HEK293 (cell line): ENCODE data around the gene EVA1C.

Source experiments
- CTCF ChIA-PET: fragments of 350-600 bp; formaldehyde crosslinking; extraction: SDS; loops from one replicate; lab custom pipeline; 2021; ENCODE audit warnings: antibody characterized with exemption; lab: Yijun Ruan, JAX
- POLR2A ChIA-PET: fragments of 300-600 bp; formaldehyde crosslinking; extraction: SDS; loops from one replicate; lab custom pipeline; 2020; ENCODE audit warnings: antibody characterized with exemption, inconsistent platforms; lab: Yijun Ruan, JAX
- H3K27ac ChIP-seq: fragments of 200-500 bp; sonication (Bioruptor generic); 2 replicates; pipeline ENCODE4 v1.5.1; 2014; ENCODE audit warnings: low read depth, low read length, control low read depth, inconsistent platforms; ENCODE audit errors: extremely low read depth
- H3K36me3 ChIP-seq, 2 experiments: fragments of 200-500 bp in 1 of 2; sonication (Bioruptor generic) in 1 of 2; 1 replicate in 1 of 2; 2 replicates in 1 of 2; pipeline ENCODE4 v1.5.1; 2014 to 2017; ENCODE audit warnings: inconsistent platforms in 2 of 2, low read length in 2 of 2; ENCODE audit not compliant: control insufficient read depth in 2 of 2, insufficient read depth in 1 of 2
- H3K4me1 ChIP-seq: fragments of 200-500 bp; sonication (Bioruptor generic); 2 replicates; pipeline ENCODE4 v1.5.1; 2014; ENCODE audit warnings: mild to moderate bottlenecking, low read length, inconsistent platforms; ENCODE audit not compliant: control insufficient read depth, insufficient read depth
- H3K4me3 ChIP-seq: 2 replicates; pipeline ENCODE4 v1.5.1; 2011; ENCODE audit warnings: low read depth, mild to moderate bottlenecking, control low read depth, low read length, moderate library complexity
- H3K9me3 ChIP-seq: fragments of 200-500 bp; sonication (Bioruptor generic); 2 replicates; pipeline ENCODE4 v1.5.1; 2014; ENCODE audit warnings: low read depth, low read length, inconsistent platforms; ENCODE audit not compliant: control insufficient read depth, insufficient read depth
- EGR2 ChIP-seq: fragments of 450-650 bp; formaldehyde crosslinking; IDR thresholded peaks from 2 replicates; pipeline ENCODE4 v1.5.1; 2016; ENCODE audit warnings: low read depth, missing biosample characterization, missing genetic modification characterization
- KLF16 ChIP-seq: fragments of 450-650 bp; formaldehyde crosslinking; IDR thresholded peaks from 2 replicates; pipeline ENCODE4 v1.5.1; 2017; ENCODE audit warnings: missing biosample characterization, missing genetic modification characterization
- SCRT2 ChIP-seq: fragments of 450-650 bp; formaldehyde crosslinking; IDR thresholded peaks from 2 replicates; pipeline ENCODE4 v1.5.1; 2016; ENCODE audit warnings: missing biosample characterization, missing genetic modification characterization
- SETDB1 ChIP-seq: IDR thresholded peaks from one replicate; pipeline ENCODE4 v1.6.1; 2017; ENCODE audit warnings: mild to moderate bottlenecking, low read length, moderate library complexity, mixed read lengths; ENCODE audit not compliant: insufficient read length
- SP3 ChIP-seq: fragments of 450-650 bp; formaldehyde crosslinking; IDR thresholded peaks from 2 replicates; pipeline ENCODE4 v1.5.1; 2016; ENCODE audit warnings: missing biosample characterization, missing genetic modification characterization
- ZFP69B ChIP-seq: fragments of 450-650 bp; formaldehyde crosslinking; IDR thresholded peaks from 2 replicates; pipeline ENCODE4 v1.5.1; 2016; ENCODE audit warnings: missing biosample characterization, missing genetic modification characterization
- ZNF112 ChIP-seq: fragments of 450-650 bp; formaldehyde crosslinking; IDR thresholded peaks from 2 replicates; pipeline ENCODE4 v1.5.0; 2017; ENCODE audit warnings: missing biosample characterization, missing genetic modification characterization
- ZNF157 ChIP-seq: fragments of 450-650 bp; formaldehyde crosslinking; IDR thresholded peaks from 2 replicates; pipeline ENCODE4 v1.5.1; 2016; ENCODE audit warnings: missing biosample characterization, missing genetic modification characterization
- ZNF274 ChIP-seq, 2 experiments: fragments of 200-500 bp in 1 of 2; fragments of 450-650 bp in 1 of 2; sonication (Bioruptor generic) in 1 of 2; formaldehyde crosslinking in 1 of 2; IDR thresholded peaks; 2 replicates each; pipeline versions ENCODE4 v1.5.1 to v1.6.1; 2014 to 2016; ENCODE audit warnings: borderline replicate concordance in 1 of 2, inconsistent platforms in 1 of 2, low read length in 1 of 2, missing biosample characterization in 1 of 2, missing genetic modification characterization in 1 of 2
- ZNF350 ChIP-seq: fragments of 450-650 bp; formaldehyde crosslinking; IDR thresholded peaks from 2 replicates; pipeline ENCODE4 v1.5.0; 2017; ENCODE audit warnings: missing biosample characterization, mild to moderate bottlenecking, missing genetic modification characterization
- ZNF423 ChIP-seq: fragments of 450-650 bp; formaldehyde crosslinking; IDR thresholded peaks from 2 replicates; pipeline ENCODE4 v1.5.1; 2016; ENCODE audit warnings: missing biosample characterization, missing genetic modification characterization
- ZNF530 ChIP-seq: fragments of 450-650 bp; formaldehyde crosslinking; IDR thresholded peaks from 2 replicates; pipeline ENCODE4 v1.5.1; 2016; ENCODE audit warnings: low read depth, missing biosample characterization, missing genetic modification characterization
- ZNF571 ChIP-seq: fragments of 450-650 bp; formaldehyde crosslinking; IDR thresholded peaks from 2 replicates; pipeline ENCODE4 v1.5.0; 2017; ENCODE audit warnings: missing biosample characterization, missing genetic modification characterization
- ZNF596 ChIP-seq: fragments of 450-650 bp; IDR thresholded peaks from 2 replicates; pipeline ENCODE4 v1.5.0; 2018; ENCODE audit warnings: missing biosample characterization, mild to moderate bottlenecking, missing genetic modification characterization, moderate library complexity
- ZNF670 ChIP-seq: fragments of 450-650 bp; formaldehyde crosslinking; IDR thresholded peaks from 2 replicates; pipeline ENCODE4 v1.5.1; 2016; ENCODE audit warnings: missing biosample characterization, missing genetic modification characterization, low read depth
- ZNF76 ChIP-seq: fragments of 450-650 bp; formaldehyde crosslinking; IDR thresholded peaks from 2 replicates; pipeline ENCODE4; 2016; ENCODE audit warnings: low read depth, missing biosample characterization, missing genetic modification characterization, borderline replicate concordance
- ZNF777 ChIP-seq: fragments of 450-650 bp; formaldehyde crosslinking; IDR thresholded peaks from 2 replicates; pipeline ENCODE4 v1.5.1; 2017; ENCODE audit warnings: missing biosample characterization, missing genetic modification characterization, borderline replicate concordance
- ZNF791 ChIP-seq: fragments of 450-650 bp; formaldehyde crosslinking; IDR thresholded peaks from 2 replicates; pipeline ENCODE4 v1.5.1; 2016; ENCODE audit warnings: missing biosample characterization, missing genetic modification characterization
- ZNF830 ChIP-seq: fragments of 450-650 bp; IDR thresholded peaks from 2 replicates; pipeline ENCODE4 v1.5.0; 2018; ENCODE audit warnings: missing biosample characterization, missing genetic modification characterization, low read depth, mild to moderate bottlenecking, moderate library complexity
- TF ChIP-seq, protein P1 (sequence below): IDR thresholded peaks from 2 replicates; pipeline ENCODE4 v1.6.1; 2011; ENCODE audit warnings: mild to moderate bottlenecking, low read depth, low read length, borderline replicate concordance
- TF ChIP-seq, protein P2 (sequence below): fragments of 450-650 bp; formaldehyde crosslinking; optimal IDR thresholded peaks from 2 replicates; pipeline ENCODE3; 2016; ENCODE audit warnings: missing biosample characterization, mild to moderate bottlenecking, missing genetic modification characterization
- TF ChIP-seq, protein P3 (sequence below): fragments of 450-650 bp; IDR thresholded peaks from 2 replicates; pipeline ENCODE4 v1.5.1; 2018; ENCODE audit warnings: missing biosample characterization, missing genetic modification characterization
- TF ChIP-seq, protein P4 (sequence below): fragments of 450-650 bp; formaldehyde crosslinking; IDR thresholded peaks from 2 replicates; pipeline ENCODE4 v1.5.1; 2016; ENCODE audit warnings: missing biosample characterization, missing genetic modification characterization
- TF ChIP-seq, protein P5 (sequence below): fragments of 450-650 bp; formaldehyde crosslinking; IDR thresholded peaks from 2 replicates; pipeline ENCODE4 v1.5.1; 2017; ENCODE audit warnings: missing biosample characterization, mild to moderate bottlenecking, missing genetic modification characterization, moderate library complexity

EVA1C gene

DNA sequence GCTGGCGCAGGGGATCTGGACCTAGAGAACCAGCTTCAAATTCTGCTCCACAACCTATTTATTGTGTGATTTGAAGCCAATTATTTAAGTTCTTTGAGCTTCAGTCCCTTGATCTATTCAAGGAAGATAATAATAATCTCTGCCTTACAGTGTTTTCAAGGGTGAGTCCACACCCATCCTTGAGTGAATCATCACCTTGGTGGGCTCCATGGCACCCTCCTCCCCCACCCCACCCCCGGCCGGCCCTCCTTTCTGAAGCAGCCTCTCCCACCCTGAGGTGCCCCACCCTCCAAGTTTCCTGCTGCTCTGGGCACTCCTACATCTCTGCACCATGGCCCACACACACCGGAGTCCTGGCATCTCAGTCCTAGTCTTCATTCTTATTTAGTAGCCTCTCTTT is 134.5 kb downstream of the EVA1C start:
- CTCF ChIA-PET: interaction anchor here (0.8 kb wide), 1 partner anchor 54 kb away, joined by 3 read pairs; no protein-coding TSS in a partner anchor

DNA sequence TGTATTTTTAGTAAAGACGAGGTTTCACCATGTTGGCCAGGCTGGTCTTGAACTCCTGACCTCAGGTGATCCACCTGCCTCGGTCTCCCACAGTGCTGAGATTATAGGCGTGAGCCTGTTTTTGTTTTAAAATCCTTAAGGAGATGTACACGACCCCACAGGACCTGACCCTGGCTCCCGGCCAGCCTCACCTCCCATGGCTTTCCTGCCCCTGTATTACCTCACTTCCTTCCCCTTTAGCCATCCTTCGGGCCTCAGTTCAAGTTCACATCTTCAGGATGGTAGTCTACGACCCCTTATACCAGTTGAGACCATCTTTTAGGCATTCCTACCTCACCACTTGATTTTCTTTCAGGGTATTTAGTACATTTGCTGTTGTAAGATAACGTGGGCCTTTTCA is 136.5 kb downstream of the EVA1C start:
- ChIA-PET POLR2A (no interaction called here), CTCF (interaction anchor here (1.9 kb wide), 1 partner anchor 20 kb away, joined by 6 read pairs; no protein-coding TSS in a partner anchor)

More for the DNA sequence above, 134.5 kb downstream of the EVA1C start:
- Histone ChIP-seq H3K27ac (no peak overlapping the region), H3K4me1 (no peaks in the 10 kb centered on the region), H3K4me3 (no peak overlapping the region), H3K9me3 (no peaks in the 10 kb centered on the region)
- TF ChIP-seq EGR2 (tag by site-specific recombination): 0 out of 2 replicates have a peak, but pooled peaks have one; percentile 22
- TF ChIP-seq ZNF76 (tag by site-specific recombination): no peak
- no peak for TF ChIP-seq KLF16 (tag by site-specific recombination)
- no peak for TF ChIP-seq ZNF157
- TF ChIP-seq, all 188 proteins: peak for 1
- H3K36me3 ChIP-seq: no peaks in the 10 kb centered on the region
- POLR2A ChIA-PET: interaction anchor here (0.9 kb wide), 1 partner anchor 23 kb away, joined by 4 read pairs; no protein-coding TSS in a partner anchor

More for the DNA sequence above, 136.5 kb downstream of the EVA1C start:
- Histone ChIP-seq H3K36me3 (no peaks in the 10 kb centered on the region), H3K4me1 (no peaks in the 10 kb centered on the region), H3K9me3 (no peaks in the 10 kb centered on the region)
- TF ChIP-seq, protein P1, sequence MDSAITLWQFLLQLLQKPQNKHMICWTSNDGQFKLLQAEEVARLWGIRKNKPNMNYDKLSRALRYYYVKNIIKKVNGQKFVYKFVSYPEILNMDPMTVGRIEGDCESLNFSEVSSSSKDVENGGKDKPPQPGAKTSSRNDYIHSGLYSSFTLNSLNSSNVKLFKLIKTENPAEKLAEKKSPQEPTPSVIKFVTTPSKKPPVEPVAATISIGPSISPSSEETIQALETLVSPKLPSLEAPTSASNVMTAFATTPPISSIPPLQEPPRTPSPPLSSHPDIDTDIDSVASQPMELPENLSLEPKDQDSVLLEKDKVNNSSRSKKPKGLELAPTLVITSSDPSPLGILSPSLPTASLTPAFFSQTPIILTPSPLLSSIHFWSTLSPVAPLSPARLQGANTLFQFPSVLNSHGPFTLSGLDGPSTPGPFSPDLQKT: no peak
- no peak for TF ChIP-seq SP3 (tag by site-specific recombination)
- TF ChIP-seq ZNF571 (tag by site-specific recombination): no peak
- TF ChIP-seq ZNF274 (IDR thresholded peaks at IDR 0.05; ENCODE audit: low read length): no peak
- TF ChIP-seq ZNF274 (tag by site-specific recombination; IDR thresholded peaks at IDR 0.05; ENCODE audit: borderline replicate concordance): no peak
- TF ChIP-seq ZNF791 (tag by site-specific recombination): no peak
- TF ChIP-seq, protein P2, sequence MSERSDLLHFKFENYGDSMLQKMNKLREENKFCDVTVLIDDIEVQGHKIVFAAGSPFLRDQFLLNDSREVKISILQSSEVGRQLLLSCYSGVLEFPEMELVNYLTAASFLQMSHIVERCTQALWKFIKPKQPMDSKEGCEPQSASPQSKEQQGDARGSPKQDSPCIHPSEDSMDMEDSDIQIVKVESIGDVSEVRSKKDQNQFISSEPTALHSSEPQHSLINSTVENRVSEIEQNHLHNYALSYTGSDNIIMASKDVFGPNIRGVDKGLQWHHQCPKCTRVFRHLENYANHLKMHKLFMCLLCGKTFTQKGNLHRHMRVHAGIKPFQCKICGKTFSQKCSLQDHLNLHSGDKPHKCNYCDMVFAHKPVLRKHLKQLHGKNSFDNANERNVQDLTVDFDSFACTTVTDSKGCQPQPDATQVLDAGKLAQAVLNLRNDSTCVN: no peak
- TF ChIP-seq, protein P3, sequence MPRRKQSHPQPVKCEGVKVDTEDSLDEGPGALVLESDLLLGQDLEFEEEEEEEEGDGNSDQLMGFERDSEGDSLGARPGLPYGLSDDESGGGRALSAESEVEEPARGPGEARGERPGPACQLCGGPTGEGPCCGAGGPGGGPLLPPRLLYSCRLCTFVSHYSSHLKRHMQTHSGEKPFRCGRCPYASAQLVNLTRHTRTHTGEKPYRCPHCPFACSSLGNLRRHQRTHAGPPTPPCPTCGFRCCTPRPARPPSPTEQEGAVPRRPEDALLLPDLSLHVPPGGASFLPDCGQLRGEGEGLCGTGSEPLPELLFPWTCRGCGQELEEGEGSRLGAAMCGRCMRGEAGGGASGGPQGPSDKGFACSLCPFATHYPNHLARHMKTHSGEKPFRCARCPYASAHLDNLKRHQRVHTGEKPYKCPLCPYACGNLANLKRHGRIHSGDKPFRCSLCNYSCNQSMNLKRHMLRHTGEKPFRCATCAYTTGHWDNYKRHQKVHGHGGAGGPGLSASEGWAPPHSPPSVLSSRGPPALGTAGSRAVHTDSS (tag by site-specific recombination): no peak
- no peak for TF ChIP-seq ZNF112
- TF ChIP-seq, protein P4, sequence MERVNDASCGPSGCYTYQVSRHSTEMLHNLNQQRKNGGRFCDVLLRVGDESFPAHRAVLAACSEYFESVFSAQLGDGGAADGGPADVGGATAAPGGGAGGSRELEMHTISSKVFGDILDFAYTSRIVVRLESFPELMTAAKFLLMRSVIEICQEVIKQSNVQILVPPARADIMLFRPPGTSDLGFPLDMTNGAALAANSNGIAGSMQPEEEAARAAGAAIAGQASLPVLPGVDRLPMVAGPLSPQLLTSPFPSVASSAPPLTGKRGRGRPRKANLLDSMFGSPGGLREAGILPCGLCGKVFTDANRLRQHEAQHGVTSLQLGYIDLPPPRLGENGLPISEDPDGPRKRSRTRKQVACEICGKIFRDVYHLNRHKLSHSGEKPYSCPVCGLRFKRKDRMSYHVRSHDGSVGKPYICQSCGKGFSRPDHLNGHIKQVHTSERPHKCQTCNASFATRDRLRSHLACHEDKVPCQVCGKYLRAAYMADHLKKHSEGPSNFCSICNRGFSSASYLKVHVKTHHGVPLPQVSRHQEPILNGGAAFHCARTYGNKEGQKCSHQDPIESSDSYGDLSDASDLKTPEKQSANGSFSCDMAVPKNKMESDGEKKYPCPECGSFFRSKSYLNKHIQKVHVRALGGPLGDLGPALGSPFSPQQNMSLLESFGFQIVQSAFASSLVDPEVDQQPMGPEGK (tag by site-specific recombination): no peak
- TF ChIP-seq SETDB1: no peak
- TF ChIP-seq SCRT2 (tag by site-specific recombination): no peak
- TF ChIP-seq ZNF777 (tag by site-specific recombination): no peak
- no peak for TF ChIP-seq ZNF350
- no peak for TF ChIP-seq ZFP69B
- no peak for TF ChIP-seq ZNF423
- no peak for TF ChIP-seq ZNF530 (tag by site-specific recombination)
- TF ChIP-seq ZNF670 (tag by site-specific recombination): no peak
- no peak for TF ChIP-seq ZNF596
- TF ChIP-seq ZNF830 (tag by site-specific recombination): no peak
- TF ChIP-seq, protein P5, sequence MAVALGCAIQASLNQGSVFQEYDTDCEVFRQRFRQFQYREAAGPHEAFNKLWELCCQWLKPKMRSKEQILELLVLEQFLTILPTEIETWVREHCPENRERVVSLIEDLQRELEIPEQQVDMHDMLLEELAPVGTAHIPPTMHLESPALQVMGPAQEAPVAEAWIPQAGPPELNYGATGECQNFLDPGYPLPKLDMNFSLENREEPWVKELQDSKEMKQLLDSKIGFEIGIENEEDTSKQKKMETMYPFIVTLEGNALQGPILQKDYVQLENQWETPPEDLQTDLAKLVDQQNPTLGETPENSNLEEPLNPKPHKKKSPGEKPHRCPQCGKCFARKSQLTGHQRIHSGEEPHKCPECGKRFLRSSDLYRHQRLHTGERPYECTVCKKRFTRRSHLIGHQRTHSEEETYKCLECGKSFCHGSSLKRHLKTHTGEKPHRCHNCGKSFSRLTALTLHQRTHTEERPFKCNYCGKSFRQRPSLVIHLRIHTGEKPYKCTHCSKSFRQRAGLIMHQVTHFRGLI (tag by site-specific recombination): no peak
- TF ChIP-seq, all 188 proteins: peak for 0
- no peak overlapping the region for H3K4me3 ChIP-seq
- no peak overlapping the region for H3K27ac ChIP-seq
